ENCODE data around the gene MBP. TPM values are rescaled to one million over a fixed set of nuclear protein-coding genes. Genes with fewer than 3 reads are reported as not detected.

MBP gene
- total RNA-seq, 1 experiment from 2014 or later = 31.6 TPM

GRCh38 chr18:77098029-77098428 lies 34.6 kb downstream of the MBP start:
- no TSS peak for BruUV-seq (replicated peaks)
- Mint-ChIP-seq H3K27ac (ENCODE audit: low read depth, unreplicated experiment) (no peak overlapping the region), H3K36me3 (ENCODE audit: insufficient read depth, unreplicated experiment) (peaks cover 30% of the 10 kb centered on the region), H3K9me3 (ENCODE audit: unreplicated experiment) (no peaks in the 10 kb centered on the region), H3K27me3 (ENCODE audit: insufficient read depth, unreplicated experiment) (no peaks in the 10 kb centered on the region), H3K4me1 (ENCODE audit: insufficient read depth, unreplicated experiment) (peaks cover 20% of the 10 kb centered on the region), H3K4me3 (ENCODE audit: unreplicated experiment) (no peak overlapping the region)
- CTCF ChIA-PET = interaction anchor here (0.6 kb wide), 1 partner anchor 11 kb away, joined by 4 read pairs; no protein-coding TSS in a partner anchor
- TF ChIP-seq CTCF (IDR thresholded peaks at IDR 0.05; ENCODE audit: unreplicated experiment) = no peak
- intact Hi-C loops (cut with micrococcal nuclease) = no loop called here
- POLR2A ChIA-PET = interaction anchor here (0.6 to 1.4 kb wide), 2 partner anchors 11 to 12 kb away, joined by 3 read pairs; no protein-coding TSS in a partner anchor
- no peak for DNase-seq (ENCODE audit: unreplicated experiment)

GRCh38 chr18:77096936-77097886 lies 35.4 kb downstream of the MBP start:
- Mint-ChIP-seq H3K4me1 (ENCODE audit: insufficient read depth, unreplicated experiment) (peaks cover 20% of the 10 kb centered on the region), H3K27ac (ENCODE audit: low read depth, unreplicated experiment) (no peak overlapping the region)

DNA sequence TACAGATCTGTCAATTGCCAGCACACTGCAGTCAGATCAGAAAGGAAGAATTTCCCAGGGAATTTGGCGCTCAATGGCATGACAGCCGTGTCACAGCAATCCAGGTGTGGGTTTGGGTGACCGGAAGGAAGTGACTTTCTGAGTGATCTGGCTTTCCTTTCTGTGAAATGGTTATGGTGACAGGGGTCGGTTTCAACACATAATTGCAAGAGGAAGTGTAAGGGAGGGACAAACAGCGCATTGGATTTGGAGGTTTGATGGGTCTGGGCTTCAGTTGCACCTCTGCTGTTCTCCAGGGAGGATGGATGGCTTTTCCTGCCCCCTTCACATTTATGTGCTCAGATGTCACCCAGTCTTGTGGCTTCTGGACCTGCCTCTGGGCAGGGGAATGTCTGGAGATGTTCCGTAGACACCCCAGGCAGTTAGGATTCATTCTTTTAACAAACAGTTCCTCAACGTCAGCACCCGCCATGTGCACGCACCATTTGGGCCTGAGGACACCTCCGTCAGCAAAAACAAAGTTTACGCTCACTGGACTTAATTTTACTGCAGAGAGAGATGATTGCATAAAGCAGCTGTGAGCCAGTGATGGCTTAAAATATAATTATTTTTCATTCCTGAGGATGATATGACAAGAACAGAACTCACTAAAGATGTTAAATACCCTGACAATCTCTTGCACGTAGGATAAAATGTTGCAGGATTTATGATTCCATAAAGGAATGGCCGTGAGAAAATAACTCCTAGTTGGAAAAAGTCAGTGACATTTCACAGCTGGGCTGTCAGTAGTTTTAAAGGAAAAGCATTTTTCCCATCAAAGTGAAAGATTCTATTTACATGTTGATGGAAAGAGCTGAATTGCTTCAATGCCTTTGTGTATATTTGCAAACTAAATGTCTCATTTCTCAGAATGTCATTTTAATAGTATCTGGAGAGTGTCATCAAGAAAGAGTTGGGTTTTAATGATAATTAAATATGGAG lies 36.9 kb downstream of the MBP start:
- peaks cover 5% of the 10 kb centered on the region for H3K4me1 Mint-ChIP-seq (ENCODE audit: insufficient read depth, unreplicated experiment)
- DNase-seq (ENCODE audit: unreplicated experiment) = no peak
- no peak for TF ChIP-seq CTCF (IDR thresholded peaks at IDR 0.05; ENCODE audit: unreplicated experiment)
- no peak overlapping the region for H3K27ac Mint-ChIP-seq (ENCODE audit: low read depth, unreplicated experiment)
- POLR2A ChIA-PET = no interaction called here
- intact Hi-C loops (cut with micrococcal nuclease) = no loop called here
- H3K27me3 Mint-ChIP-seq (ENCODE audit: insufficient read depth, unreplicated experiment) = no peaks in the 10 kb centered on the region
- CTCF ChIA-PET = interaction anchor here (0.6 kb wide), 1 partner anchor 18 kb away, joined by 4 read pairs; no protein-coding TSS in a partner anchor
- no TSS peak for BruUV-seq (replicated peaks)
- H3K36me3 Mint-ChIP-seq (ENCODE audit: insufficient read depth, unreplicated experiment) = peaks cover 23% of the 10 kb centered on the region
- no peaks in the 10 kb centered on the region for H3K9me3 Mint-ChIP-seq (ENCODE audit: unreplicated experiment)
- no peak overlapping the region for H3K4me3 Mint-ChIP-seq (ENCODE audit: unreplicated experiment)

More at GRCh38 chr18:77096936-77097886, 35.4 kb downstream of the MBP start:
- BruUV-seq (replicated peaks) = no TSS peak
- H3K9me3 Mint-ChIP-seq (ENCODE audit: unreplicated experiment) = no peaks in the 10 kb centered on the region
- H3K36me3 Mint-ChIP-seq (ENCODE audit: insufficient read depth, unreplicated experiment) = peaks cover 30% of the 10 kb centered on the region
- ChIA-PET CTCF (interaction anchor here (0.6 kb wide), 1 partner anchor 10 kb away, joined by 4 read pairs; no protein-coding TSS in a partner anchor), POLR2A (interaction anchor here (1.4 kb wide), 1 partner anchor 11 kb away, joined by 3 read pairs; no protein-coding TSS in a partner anchor)
- H3K4me3 Mint-ChIP-seq (ENCODE audit: unreplicated experiment) = no peak overlapping the region
- DNase-seq (ENCODE audit: unreplicated experiment) = no peak
- no peak for TF ChIP-seq CTCF (IDR thresholded peaks at IDR 0.05; ENCODE audit: unreplicated experiment)
- no peaks in the 10 kb centered on the region for H3K27me3 Mint-ChIP-seq (ENCODE audit: insufficient read depth, unreplicated experiment)
- intact Hi-C loops (cut with micrococcal nuclease) = no loop called here
